ENCODE data around the gene FMN2.

Gene FMN2

GRCh38 chr1:240091614-240092300, at the start of gene FMN2:
TSS of gene FMN2 (plus strand) at chr1:240091883. CDS start at chr1:240092110, 227 bp downstream.
- DNase-seq (ENCODE audit: low read depth in 2 of 2) = no peak

GRCh38 chr1:240044620-240045019, 47.1 kb upstream of the FMN2 start:
- no peak for DNase-seq (ENCODE audit: low read depth in 2 of 2)

- no peak for DNase-seq (ENCODE audit: low read depth in 2 of 2)
Observed at GRCh38 chr1:240046000-240046399, 45.7 kb upstream of the FMN2 start.

- DNase-seq (ENCODE audit: low read depth in 2 of 2) = no peak
Observed at GRCh38 chr1:240054109-240054701, 37.5 kb upstream of the FMN2 start.

GRCh38 chr1:240055936-240056335, 35.7 kb upstream of the FMN2 start:
- no peak for DNase-seq (ENCODE audit: low read depth in 2 of 2)

- no peak for DNase-seq (ENCODE audit: low read depth in 2 of 2)
Observed at GRCh38 chr1:240056350-240056749, 35.3 kb upstream of the FMN2 start.

- DNase-seq (ENCODE audit: low read depth in 2 of 2) = no peak
Observed at GRCh38 chr1:240058049-240058448, 33.6 kb upstream of the FMN2 start.

- DNase-seq (ENCODE audit: low read depth in 2 of 2) = no peak
Observed at GRCh38 chr1:240068961-240069360, 22.7 kb upstream of the FMN2 start.

- no peak for DNase-seq (ENCODE audit: low read depth in 2 of 2)
Observed at GRCh38 chr1:240070188-240070587, 21.5 kb upstream of the FMN2 start.

GRCh38 chr1:240073097-240073496, 18.6 kb upstream of the FMN2 start:
- DNase-seq (ENCODE audit: low read depth in 2 of 2) = no peak

- no peak for DNase-seq (ENCODE audit: low read depth in 2 of 2)
Observed at GRCh38 chr1:240074422-240074821, 17.3 kb upstream of the FMN2 start.

- no peak for DNase-seq (ENCODE audit: low read depth in 2 of 2)
Observed at GRCh38 chr1:240074908-240075307, 16.8 kb upstream of the FMN2 start.

GRCh38 chr1:240084337-240084736, 7.3 kb upstream of the FMN2 start:
- DNase-seq (ENCODE audit: low read depth in 2 of 2) = no peak

GRCh38 chr1:240084749-240085148, 6.9 kb upstream of the FMN2 start:
- DNase-seq (ENCODE audit: low read depth in 2 of 2) = no peak

GRCh38 chr1:240086726-240087125, 5.0 kb upstream of the FMN2 start:
- DNase-seq (ENCODE audit: low read depth in 2 of 2) = no peak

- no peak for DNase-seq (ENCODE audit: low read depth in 2 of 2)
Observed at GRCh38 chr1:240090014-240090413, 1.7 kb upstream of the FMN2 start.

GRCh38 chr1:240090957-240091600, 604 bp upstream of the FMN2 start:
- no peak for DNase-seq (ENCODE audit: low read depth in 2 of 2)

- DNase-seq (ENCODE audit: low read depth in 2 of 2) = no peak
Observed at GRCh38 chr1:240092301-240093119, 827 bp downstream of the FMN2 start.

GRCh38 chr1:240093120-240093961, 1.7 kb downstream of the FMN2 start:
- DNase-seq (ENCODE audit: low read depth in 2 of 2) = no peak

GRCh38 chr1:240094041-240094722, 2.5 kb downstream of the FMN2 start:
- DNase-seq (ENCODE audit: low read depth in 2 of 2) = no peak

GRCh38 chr1:240096974-240097373, 5.3 kb downstream of the FMN2 start:
- DNase-seq (ENCODE audit: low read depth in 2 of 2) = no peak
